GM18867 (cell line): Measurements from ENCODE around the gene GNMT.
A peak's percentile ranks its signal among the peaks of the same experiment; 100 is the strongest.
"Not testable (repeated sequence)": the region's sequence is repeated elsewhere in the genome, so short reads cannot be mapped to it uniquely, and the experiment has no call there.

Experiments
- ATAC-seq: cut with Tn5 transposase; IDR thresholded peaks from one replicate; pipeline ENCODE4 v1.9.1; 2021; ENCODE audit warnings: mild to moderate bottlenecking, moderate library complexity; ENCODE audit not compliant: unreplicated experiment

The GNMT gene

GRCh38 chr6:42971746-42972327 is 11.3 kb downstream of the GNMT start:
- no peak for ATAC-seq

- no peak for ATAC-seq
Measured at GRCh38 chr6:42973926-42974325, 13.4 kb downstream of the GNMT start.

- no peak for ATAC-seq
Measured at GRCh38 chr6:42974919-42975505, 14.5 kb downstream of the GNMT start.

- no peak for ATAC-seq
Measured at GRCh38 chr6:42978487-42978838, 17.9 kb downstream of the GNMT start.

GRCh38 chr6:42978839-42979522 is 18.4 kb downstream of the GNMT start, which contains the start of gene PEX6:
TSS of gene PEX6 (minus strand) at chr6:42979181. CDS start at chr6:42979150, 31 bp downstream.
- peak; percentile 88 for ATAC-seq

GRCh38 chr6:42979523-42980177 is 19.1 kb downstream of the GNMT start:
- no peak for ATAC-seq

- no peak for ATAC-seq
Measured at GRCh38 chr6:42981836-42982235, 21.3 kb downstream of the GNMT start.

GRCh38 chr6:42984001-42984923 is 23.7 kb downstream of the GNMT start, which contains the start of gene PPP2R5D:
TSS of gene PPP2R5D (plus strand) at chr6:42984570. CDS start at chr6:42984678, 108 bp downstream.
- peak; percentile 92 for ATAC-seq

GRCh38 chr6:42984924-42985475 is 24.4 kb downstream of the GNMT start:
- ATAC-seq: no peak

GRCh38 chr6:42987533-42988451 is 27.2 kb downstream of the GNMT start:
- ATAC-seq: no peak

GRCh38 chr6:42988486-42989020 is 28.0 kb downstream of the GNMT start:
- no peak for ATAC-seq

- ATAC-seq: no peak
Measured at GRCh38 chr6:42989923-42990322, 29.4 kb downstream of the GNMT start.

- ATAC-seq: no peak
Measured at GRCh38 chr6:42993445-42993844, 32.9 kb downstream of the GNMT start.

GRCh38 chr6:42996513-42996912 is 36.0 kb downstream of the GNMT start:
- ATAC-seq: no peak

GRCh38 chr6:42998205-42998604 is 37.7 kb downstream of the GNMT start:
- not testable (repeated sequence) for ATAC-seq

- no peak for ATAC-seq
Measured at GRCh38 chr6:43001843-43002242, 41.3 kb downstream of the GNMT start.

GRCh38 chr6:43005844-43006243 is 45.3 kb downstream of the GNMT start:
- ATAC-seq: no peak

- no peak for ATAC-seq
Measured at GRCh38 chr6:43006251-43006650, 45.7 kb downstream of the GNMT start.

GRCh38 chr6:43007126-43007525 is 46.6 kb downstream of the GNMT start:
- no peak for ATAC-seq
